HepG2 (cell line): ENCODE data around the gene TMEM135. TPM values are rescaled to one million over a fixed set of nuclear protein-coding genes. Genes with fewer than 3 reads are reported as not detected.

Experiments used
- ATAC-seq: fragments of 200-7000 bp; cut with Tn5 transposase; 3 replicates; pipeline ENCODE4 v1.9.1; 2020; ENCODE audit warnings: mild to moderate bottlenecking, moderate library complexity
- BruUV-seq: library from RNA; stranded (reverse); fragments of 400-500 nt; replicated peaks from 2 replicates; lab custom pipeline; 2021; lab: Mats Ljungman, UMichigan
- CTCF ChIA-PET: fragments of 300-600 bp; formaldehyde crosslinking; extraction: SDS; loops from one replicate; lab custom pipeline; 2021; ENCODE audit warnings: low total read pairs, inconsistent platforms, low intra/inter-chr PET ratio; lab: Yijun Ruan, JAX
- POLR2A ChIA-PET: fragments of 350-600 bp; sonication (Branson Sonifier 250); formaldehyde crosslinking; loops from one replicate; lab custom pipeline; 2020; ENCODE audit warnings: antibody characterized with exemption, inconsistent platforms; lab: Yijun Ruan, JAX
- DNase-seq: peaks from one replicate; pipeline ENCODE4 v3.0.0-alpha.2; 2015; ENCODE audit warnings: low spot score
- FAIRE-seq: peaks from 3 replicates; lab custom pipeline; 2011; peaks lifted over from hg19 to GRCh38; lab: Jason Lieb, UNC
- H2AFZ ChIP-seq: one replicate; pipeline ENCODE4 v1.6.1; 2011; ENCODE audit warnings: low read length, inconsistent platforms
- H3K27ac ChIP-seq: fragments of 300-600 bp; 3 replicates; pipeline ENCODE4 v1.8.0; 2011; ENCODE audit warnings: mixed run types, mild to moderate bottlenecking, mixed read lengths, low read length, inconsistent platforms; ENCODE audit not compliant: insufficient read depth; ENCODE audit errors: extremely low read length
- H3K27me3 ChIP-seq, 2 experiments: fragments of 200-600 bp in 1 of 2; 2 replicates in 1 of 2; 3 replicates in 1 of 2; pipeline versions ENCODE4 v1.6.0 to v1.8.0; 2011; ENCODE audit warnings: low read length in 2 of 2, mild to moderate bottlenecking in 2 of 2, moderate library complexity in 2 of 2, inconsistent platforms in 1 of 2; ENCODE audit not compliant: insufficient read depth in 2 of 2, control insufficient read depth in 1 of 2
- H3K36me3 ChIP-seq, 2 experiments: fragments of 200-600 bp in 1 of 2; replicated peaks in 1 of 2; 2 replicates in 1 of 2; 3 replicates in 1 of 2; pipeline versions ENCODE4 v1.5.1 to v1.8.0; 2011; ENCODE audit warnings: low read length in 2 of 2, inconsistent platforms in 1 of 2; ENCODE audit not compliant: insufficient read depth in 2 of 2, control insufficient read depth in 1 of 2
- H3K4me1 ChIP-seq: 2 replicates; pipeline ENCODE4 v1.5.1; 2012; ENCODE audit warnings: low read length, inconsistent platforms; ENCODE audit not compliant: insufficient read depth
- H3K4me2 ChIP-seq: 2 replicates; pipeline ENCODE4 v1.6.0; 2011; ENCODE audit warnings: low read depth, low read length, inconsistent platforms
- H3K4me3 ChIP-seq, 3 experiments: fragments of 200-600 bp in 1 of 3; sonication (generic), shearing (Covaris generic) in 1 of 3; replicated peaks in 1 of 3; 2 replicates each; pipeline ENCODE4 v1.5.1; 2011 to 2016; ENCODE audit warnings: low read length in 3 of 3, inconsistent platforms in 2 of 3, low read depth in 2 of 3, mild to moderate bottlenecking in 2 of 3, control low read depth in 1 of 3, mixed read lengths in 1 of 3; ENCODE audit not compliant: insufficient read depth in 1 of 3
- H3K79me2 ChIP-seq: one replicate; pipeline ENCODE4 v1.6.1; 2011; ENCODE audit warnings: low read length, inconsistent platforms; ENCODE audit not compliant: insufficient read depth
- H3K9ac ChIP-seq: 2 replicates; pipeline ENCODE4 v1.6.0; 2011; ENCODE audit warnings: mild to moderate bottlenecking, low read depth, low read length, inconsistent platforms; ENCODE audit not compliant: insufficient read depth
- H3K9me3 ChIP-seq: 2 replicates; pipeline ENCODE4 v1.5.1; 2012; ENCODE audit warnings: mild to moderate bottlenecking, low read length
- H4K20me1 ChIP-seq: 2 replicates; pipeline ENCODE4 v1.6.0; 2011; ENCODE audit warnings: inconsistent platforms, mild to moderate bottlenecking, low read length, moderate library complexity; ENCODE audit not compliant: insufficient read depth
- FOSL2 ChIP-seq: sonication (generic); formaldehyde crosslinking; IDR thresholded peaks from 2 replicates; pipeline ENCODE4 v1.4.0; 2020; ENCODE audit warnings: missing genetic modification reagents
- FOXP1 ChIP-seq, 2 experiments: fragments of 450-650 bp in 1 of 2; IDR thresholded peaks; 2 replicates each; pipeline ENCODE4 v1.6.1; 2017 to 2018; ENCODE audit warnings: antibody characterized with exemption in 1 of 2
- NFE2L2 ChIP-seq: fragments of 150-350 bp; IDR thresholded peaks from 2 replicates; pipeline ENCODE4 v1.6.1; 2014; ENCODE audit warnings: low read length
- YEATS4 ChIP-seq: sonication (generic); formaldehyde crosslinking; IDR thresholded peaks from 2 replicates; pipeline ENCODE4 v1.4.0; 2020; ENCODE audit warnings: missing genetic modification reagents, borderline replicate concordance
- ZNF331 ChIP-seq: sonication (generic); formaldehyde crosslinking; IDR thresholded peaks from 2 replicates; pipeline ENCODE4 v1.4.0; 2020; ENCODE audit warnings: missing genetic modification reagents
- WGBS: methylation state at CpG from one replicate; pipeline ENCODE4 v1.1.6; 2017; ENCODE audit warnings: low lambda C conversion rate; 5-methylcytosine and 5-hydroxymethylcytosine counted together
- in situ Hi-C: cut with HindIII; loops from 2 replicates; pipeline ENCODE4 v1.10.0; 2017; ENCODE audit warnings: low pct_unique_long_range_greater_than_20kb; ENCODE audit not compliant: extremely low pct_ligation_motif_present
- intact Hi-C: fragments of 100-400 bp; cut with micrococcal nuclease; formaldehyde crosslinking; loops from one replicate; pipeline ENCODE4 v1.10.0; 2022; ENCODE audit not compliant: unreplicated experiment
- polyA plus RNA-seq, 8 experiments: library from polyadenylated mRNA; depleted of rRNA in 3 of 8; stranded (reverse) in 7 of 8; unstranded in 1 of 8; fragments of >200 nt; fragmentation: Illumina TruSeq in 4 of 8; extraction: Trizol in 4 of 8; gene quantifications; 2 replicates each; pipeline versions ENCODE4 v1.2.1 to v1.2.3, GENCODE V29; 2011 to 2016; ENCODE audit warnings: low read depth in 4 of 8, missing spikeins in 1 of 8, mixed read lengths in 1 of 8; ENCODE audit not compliant: insufficient read depth in 1 of 8
- total RNA-seq, 5 experiments: library from RNA; depleted of rRNA; stranded (reverse); fragments of >200 nt; fragmentation: Illumina TruSeq; extraction: Trizol; gene quantifications; 2 replicates each; pipeline ENCODE4 v1.2.3, GENCODE V29; 2016; ENCODE audit warnings: low read depth in 1 of 5

TMEM135 gene
- total and polyA plus RNA-seq, 2 of the 13 experiments (the other 11 are each of a cell fraction or from before 2014, with no cell fraction given), result 36.6 to 88.9 TPM

- H3K36me3 ChIP-seq, result no peaks in the 10 kb centered on the region
- no peaks in the 10 kb centered on the region for H3K4me1 ChIP-seq
- in situ Hi-C loops, result no loop called here
- no peak overlapping the region for H2AFZ ChIP-seq
- H3K27me3 ChIP-seq, result no peaks in the 10 kb centered on the region
- POLR2A ChIA-PET, result no interaction called here
- peaks cover 3% of the 10 kb centered on the region; the same call in 1 of the 2 replicates for H4K20me1 ChIP-seq
- H3K27ac ChIP-seq, result no peak overlapping the region
- intact Hi-C loops, result no loop called here
- H3K4me3 ChIP-seq, result no peak overlapping the region
- peaks cover 11% of the 10 kb centered on the region for H3K79me2 ChIP-seq
- TF ChIP-seq NFE2L2, result no peak
- TF ChIP-seq FOSL2 (CRISPR knock-in tag), result 0 out of 2 replicates have a peak, but pooled peaks have one; percentile 29
- no peak for TF ChIP-seq FOXP1 (IDR thresholded peaks at IDR 0.05)
- no peak for TF ChIP-seq FOXP1 (CRISPR knock-in tag; IDR thresholded peaks at IDR 0.05)
- peak; percentile 99 for TF ChIP-seq ZNF331 (CRISPR knock-in tag)
- FAIRE-seq (no peak), ATAC-seq (no peak), DNase-seq (no peak)
- H3K9ac ChIP-seq, result no peak overlapping the region
- 100% methylated on average over 1 of the region's 1 CpG for WGBS
- no TSS peak for BruUV-seq
- H3K9me3 ChIP-seq, result no peaks in the 10 kb centered on the region
- no peak overlapping the region for H3K4me2 ChIP-seq
- CTCF ChIA-PET, result no interaction called here
These were observed 177.5 kb downstream of the TMEM135 start for GRCh38 chr11:87215236-87215635.

DNA sequence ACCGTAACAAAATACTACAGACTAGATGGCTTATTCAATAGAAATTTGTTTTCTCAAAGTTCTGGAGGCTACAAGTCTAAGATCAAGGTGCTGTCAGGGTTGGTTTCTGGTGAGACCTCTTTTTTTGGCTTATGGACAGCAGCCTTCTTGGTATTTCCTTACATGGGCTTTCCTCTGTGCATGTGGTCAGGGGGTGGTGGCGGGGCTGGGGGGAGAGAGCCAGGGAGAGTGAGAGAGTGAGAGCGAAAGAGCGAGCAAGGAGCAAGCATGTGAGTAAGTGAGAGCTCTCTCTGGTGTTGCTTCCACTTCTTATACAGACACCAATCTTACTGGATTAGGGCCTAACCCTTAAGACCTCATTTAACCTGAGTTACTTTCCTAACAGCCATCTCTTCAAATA is 181.5 kb downstream of the TMEM135 start:
- ATAC-seq (no peak), DNase-seq (no peak), FAIRE-seq (no peak)
- CTCF ChIA-PET, result no interaction called here
- Histone ChIP-seq H3K4me1 (no peaks in the 10 kb centered on the region), H3K36me3 (peaks cover 0 to 1% of the 10 kb centered on the region in 2 experiments; a peak in 1 of 5 replicates), H3K27ac (no peak overlapping the region), H3K27me3 (no peaks in the 10 kb centered on the region), H3K4me2 (no peak overlapping the region), H3K79me2 (peaks cover 9% of the 10 kb centered on the region), H4K20me1 (peaks cover 8% of the 10 kb centered on the region; the same call in 1 of the 2 replicates), H2AFZ (no peak overlapping the region), H3K4me3 (no peak overlapping the region), H3K9me3 (no peaks in the 10 kb centered on the region), H3K9ac (no peak overlapping the region)
- in situ Hi-C loops (no loop called here), intact Hi-C loops (no loop called here)
- 98% methylated on average over 4 of the region's 4 CpGs for WGBS
- POLR2A ChIA-PET, result no interaction called here
- BruUV-seq, result no TSS peak
- TF ChIP-seq YEATS4 (CRISPR knock-in tag), result no peak
